Subcutaneous adipose tissue (tissue), 4 donors: ENCODE results near the gene FGF4. TPM values are rescaled to one million over a fixed set of nuclear protein-coding genes. Genes with fewer than 3 reads are reported as not detected.

Source experiments
- CTCF ChIP-seq: fragments of 450-650 bp; IDR thresholded peaks from one replicate; pipeline ENCODE4 v1.5.1; 2016; ENCODE audit warnings: low read depth, mild to moderate bottlenecking, control low read depth, antibody characterized with exemption, moderate library complexity
- total RNA-seq, 4 donors: library from RNA; depleted of rRNA; stranded (reverse); fragments of >200 nt; gene quantifications; one replicate each; pipeline ENCODE4 v1.1.0, GENCODE V29; 2016

FGF4 gene
- total RNA-seq, 4 donors from 2014 or later, result not detected

DNA sequence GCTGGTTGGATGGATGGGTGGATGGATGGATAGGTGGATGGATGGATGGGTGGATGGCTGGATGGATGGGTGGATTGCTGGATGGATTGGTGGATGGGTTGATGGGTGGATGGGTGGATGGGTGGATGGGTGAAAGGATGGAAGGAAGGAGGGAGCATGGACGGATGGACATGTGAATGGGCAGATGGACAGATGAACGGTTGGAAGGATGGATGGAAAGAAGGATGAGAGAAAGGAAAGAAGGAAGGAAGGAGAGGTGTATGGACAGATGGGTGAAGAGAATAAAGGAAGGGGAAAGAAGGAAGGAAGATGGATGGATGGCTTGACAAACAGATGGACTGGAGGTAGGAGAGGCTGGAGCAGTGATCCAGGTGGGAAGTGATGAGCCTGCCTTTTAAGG is 38.7 kb upstream of the FGF4 start:
- no peak for TF ChIP-seq CTCF

- TF ChIP-seq CTCF, result no peak
These were observed 37.8 kb upstream of the FGF4 start for GRCh38 chr11:69812946-69813345.

DNA sequence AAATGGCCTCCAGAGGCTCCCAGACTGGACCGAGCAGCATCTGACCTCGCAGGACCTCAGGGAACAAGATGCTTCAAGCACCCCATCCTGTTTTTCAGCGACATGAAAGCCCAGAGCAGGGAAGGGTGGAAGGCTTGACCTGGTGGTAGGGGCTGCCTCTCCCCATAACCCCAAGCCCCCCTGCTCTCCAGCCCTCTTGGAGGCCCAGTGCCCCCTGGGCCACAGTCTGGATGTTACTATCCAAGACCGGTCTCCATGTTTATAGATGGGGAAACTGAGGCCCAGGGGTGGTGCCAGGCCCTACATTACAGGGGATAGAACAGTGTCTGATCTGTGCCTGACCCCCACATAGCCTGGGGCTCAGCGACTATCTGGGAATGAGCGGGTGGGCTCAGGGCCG is 37.1 kb upstream of the FGF4 start:
- TF ChIP-seq CTCF, result no peak

DNA sequence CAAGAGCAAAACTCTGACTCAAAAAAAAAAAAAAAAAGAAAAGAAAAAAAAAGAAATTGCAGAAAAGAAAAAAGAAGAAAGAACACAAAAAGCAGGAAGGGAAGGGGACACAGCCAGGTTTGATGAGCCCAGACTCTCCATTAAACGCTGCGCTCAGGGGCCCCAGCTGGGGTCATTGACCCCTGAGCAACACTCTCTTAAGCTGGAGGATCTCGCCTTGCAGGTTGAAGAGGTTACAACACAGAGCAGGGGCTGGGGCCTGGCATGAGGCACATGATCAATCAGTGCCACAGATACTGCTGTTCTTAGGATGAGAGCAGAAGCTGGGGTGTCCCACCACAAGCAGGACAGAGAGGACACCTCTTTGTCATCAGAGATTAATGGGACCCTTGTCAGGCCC is 36.3 kb upstream of the FGF4 start:
- no peak for TF ChIP-seq CTCF

GRCh38 chr11:69810289-69811118 is 35.4 kb upstream of the FGF4 start:
- no peak for TF ChIP-seq CTCF

DNA sequence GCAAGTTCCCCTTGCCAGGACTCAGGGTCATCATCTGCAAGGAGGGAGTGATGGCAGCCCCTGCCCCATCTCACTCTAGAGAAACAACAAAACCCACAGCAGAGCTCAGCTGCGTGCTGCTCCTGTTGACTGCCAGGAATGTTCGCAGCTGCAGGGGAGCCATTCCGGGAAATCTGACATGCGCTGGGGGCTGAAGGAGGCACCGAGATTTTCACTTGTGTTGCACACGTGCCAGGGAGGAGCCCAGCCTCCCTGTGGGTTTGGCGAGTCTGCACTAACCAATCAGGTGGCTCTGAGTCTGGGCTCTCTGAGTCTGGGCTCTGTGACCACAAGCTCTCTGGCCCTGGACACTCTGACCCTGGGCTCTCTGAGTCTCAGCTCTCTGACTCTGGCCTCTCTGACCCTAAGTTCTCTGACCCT is 33.5 kb upstream of the FGF4 start:
- no peak for TF ChIP-seq CTCF

GRCh38 chr11:69807106-69807815 is 32.1 kb upstream of the FGF4 start:
- no peak for TF ChIP-seq CTCF
